HUDEP-2 (cell line): ENCODE results near the gene KDSR.

ENCODE experiments used
- DNase-seq, 76 experiments: peaks; one replicate each; lab custom pipeline; 2025; ENCODE audit not compliant: unreplicated experiment in 76 of 76; lab: John Stamatoyannopoulos, UW

The KDSR gene

GRCh38 chr18:63286926-63287325, 80.1 kb downstream of the KDSR start:
- DNase-seq = no peak

GRCh38 chr18:63284827-63285733, 81.9 kb downstream of the KDSR start:
- no peak for DNase-seq

DNA sequence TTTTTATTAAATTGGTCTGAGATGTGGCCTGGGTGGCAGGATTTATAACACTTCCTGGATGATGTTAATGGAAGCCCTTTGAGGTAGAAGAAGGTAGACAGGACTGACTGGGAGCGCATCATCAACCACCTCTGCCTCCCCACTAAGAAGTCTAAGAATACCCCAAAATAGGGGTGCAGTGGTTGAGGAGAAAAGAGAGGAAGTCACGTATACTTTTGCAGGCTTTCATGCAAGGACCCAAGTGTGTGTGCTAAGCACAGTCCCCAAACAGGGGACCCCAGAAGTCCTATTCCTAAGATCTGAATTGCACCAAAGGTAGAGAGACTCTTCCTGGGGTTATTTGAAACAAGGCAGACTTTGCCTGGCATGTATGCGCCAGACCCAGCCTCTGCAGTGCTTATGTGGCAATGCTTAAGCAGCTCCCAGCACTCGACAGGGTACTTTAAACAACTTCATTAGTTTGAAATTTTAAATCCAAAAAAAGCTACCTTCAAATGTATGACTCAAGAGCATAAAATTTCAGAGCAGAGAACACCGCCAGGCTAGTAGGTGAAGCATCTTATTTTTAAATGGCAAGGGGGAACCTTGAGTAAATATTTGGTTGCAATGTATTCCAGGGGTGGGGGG, 82.7 kb downstream of the KDSR start:
- no peak for DNase-seq

- DNase-seq = no peak
Measured at GRCh38 chr18:63283305-63284094, 83.5 kb downstream of the KDSR start.

GRCh38 chr18:63282793-63283192, 84.2 kb downstream of the KDSR start:
- DNase-seq = no peak
